SK-N-MC (cell line): ENCODE data around the gene HAPLN3.

ENCODE experiments used
- DNase-seq: peaks from one replicate; pipeline ENCODE4 v3.0.0-alpha.2; 2011; ENCODE audit warnings: low read depth, low spot score
- H3K27ac ChIP-seq: fragments of 200-600 bp; sonication (generic); 2 replicates; pipeline ENCODE4 v1.5.1; 2016; ENCODE audit warnings: mixed run types
- H3K36me3 ChIP-seq: fragments of 200-600 bp; sonication (generic); 2 replicates; pipeline ENCODE4 v1.6.1; 2017; ENCODE audit warnings: antibody characterized with exemption, low read length, mixed read lengths; ENCODE audit not compliant: insufficient read depth
- H3K4me3 ChIP-seq: fragments of 200-600 bp; sonication (generic); 2 replicates; pipeline ENCODE4 v1.5.1; 2016
- H3K9ac ChIP-seq: fragments of 200-600 bp; sonication (generic); 2 replicates; pipeline ENCODE4 v1.8.0; 2017; ENCODE audit warnings: mixed run types, mixed read lengths; ENCODE audit not compliant: insufficient read length
- H3K9me3 ChIP-seq: fragments of 200-600 bp; sonication (generic); 2 replicates; pipeline ENCODE4 v1.6.1; 2017; ENCODE audit warnings: low read depth, mild to moderate bottlenecking, antibody characterized with exemption, low read length, moderate library complexity, mixed read lengths
- EZH2 ChIP-seq: fragments of 200-600 bp; sonication (generic); IDR thresholded peaks from one replicate; pipeline ENCODE4 v1.6.1; 2017; ENCODE audit warnings: antibody characterized with exemption
- FOXP2 ChIP-seq: optimal IDR thresholded peaks from 2 replicates; pipeline ENCODE3; 2011; ENCODE audit warnings: mild to moderate bottlenecking, moderate library complexity; ENCODE audit not compliant: insufficient read depth; ENCODE audit errors: extremely low read length, control extremely low read depth
- POLR2AphosphoS5 ChIP-seq: IDR thresholded peaks from 2 replicates; pipeline ENCODE4 v1.6.1; 2012; ENCODE audit warnings: mild to moderate bottlenecking, low read depth, low read length, borderline replicate concordance

Gene HAPLN3

GRCh38 chr15:88880944-88881740, 14.2 kb downstream of the HAPLN3 start:
- Histone ChIP-seq H3K9ac (no peak overlapping the region), H3K27ac (no peak overlapping the region), H3K9me3 (no peaks in the 10 kb centered on the region), H3K36me3 (0 out of 2 replicates have a peak, but pooled peaks cover 4% of the 10 kb centered on the region), H3K4me3 (no peak overlapping the region)
- DNase-seq: no peak
- TF ChIP-seq FOXP2 (no peak), EZH2 (no peak), POLR2AphosphoS5 (no peak)

GRCh38 chr15:88878720-88879184, 16.6 kb downstream of the HAPLN3 start:
- DNase-seq: no peak
- Histone ChIP-seq H3K27ac (no peak overlapping the region), H3K9ac (no peak overlapping the region), H3K9me3 (no peaks in the 10 kb centered on the region), H3K36me3 (0 out of 2 replicates have a peak, but pooled peaks cover 4% of the 10 kb centered on the region), H3K4me3 (no peak overlapping the region)
- TF ChIP-seq FOXP2: no peak

GRCh38 chr15:88877906-88878305, 17.4 kb downstream of the HAPLN3 start:
- DNase-seq: no peak
- no peaks in the 10 kb centered on the region for H3K9me3 ChIP-seq
- no peaks in the 10 kb centered on the region for H3K36me3 ChIP-seq
- no peak overlapping the region for H3K4me3 ChIP-seq
- H3K9ac ChIP-seq: no peak overlapping the region
- TF ChIP-seq POLR2AphosphoS5 (no peak), FOXP2 (no peak), EZH2 (no peak)
- H3K27ac ChIP-seq: no peak overlapping the region

GRCh38 chr15:88877415-88877814, 17.9 kb downstream of the HAPLN3 start:
- H3K9me3 ChIP-seq: no peaks in the 10 kb centered on the region
- no peak for TF ChIP-seq EZH2
- no peak for TF ChIP-seq POLR2AphosphoS5
- no peak for TF ChIP-seq FOXP2
- H3K27ac ChIP-seq: no peak overlapping the region
- no peak overlapping the region for H3K4me3 ChIP-seq
- no peak overlapping the region for H3K9ac ChIP-seq
- no peaks in the 10 kb centered on the region for H3K36me3 ChIP-seq
- DNase-seq: no peak

GRCh38 chr15:88876573-88876972, 18.8 kb downstream of the HAPLN3 start:
- Histone ChIP-seq H3K4me3 (no peak overlapping the region), H3K9me3 (no peaks in the 10 kb centered on the region), H3K27ac (no peak overlapping the region), H3K9ac (no peak overlapping the region), H3K36me3 (no peaks in the 10 kb centered on the region)
- no peak for TF ChIP-seq POLR2AphosphoS5
- TF ChIP-seq FOXP2: no peak
- no peak for TF ChIP-seq EZH2
- DNase-seq: no peak

- Histone ChIP-seq H3K36me3 (no peaks in the 10 kb centered on the region), H3K4me3 (no peak overlapping the region), H3K27ac (no peak overlapping the region), H3K9me3 (no peaks in the 10 kb centered on the region), H3K9ac (no peak overlapping the region)
- no peak for TF ChIP-seq POLR2AphosphoS5
- no peak for TF ChIP-seq EZH2
- TF ChIP-seq FOXP2: no peak
- no peak for DNase-seq
Measured at GRCh38 chr15:88874684-88875083, 20.7 kb downstream of the HAPLN3 start.

- no peaks in the 10 kb centered on the region for H3K36me3 ChIP-seq
- TF ChIP-seq FOXP2: no peak
- no peak for TF ChIP-seq POLR2AphosphoS5
- TF ChIP-seq EZH2: no peak
- H3K27ac ChIP-seq: no peak overlapping the region
- H3K4me3 ChIP-seq: no peak overlapping the region
- H3K9ac ChIP-seq: no peak overlapping the region
- no peaks in the 10 kb centered on the region for H3K9me3 ChIP-seq
- no peak for DNase-seq
Measured at GRCh38 chr15:88874275-88874674, 21.1 kb downstream of the HAPLN3 start.

- Histone ChIP-seq H3K9me3 (no peaks in the 10 kb centered on the region), H3K4me3 (no peak overlapping the region), H3K27ac (no peak overlapping the region), H3K9ac (no peak overlapping the region), H3K36me3 (no peaks in the 10 kb centered on the region)
- DNase-seq: no peak
- TF ChIP-seq POLR2AphosphoS5 (no peak), EZH2 (no peak), FOXP2 (no peak)
Measured at GRCh38 chr15:88873786-88874185, 21.6 kb downstream of the HAPLN3 start.
